ENCODE results near the gene CBLB.
"Not testable (repeated sequence)": the region's sequence is repeated elsewhere in the genome, so short reads cannot be mapped to it uniquely, and the experiment has no call there.

Gene CBLB

DNA sequence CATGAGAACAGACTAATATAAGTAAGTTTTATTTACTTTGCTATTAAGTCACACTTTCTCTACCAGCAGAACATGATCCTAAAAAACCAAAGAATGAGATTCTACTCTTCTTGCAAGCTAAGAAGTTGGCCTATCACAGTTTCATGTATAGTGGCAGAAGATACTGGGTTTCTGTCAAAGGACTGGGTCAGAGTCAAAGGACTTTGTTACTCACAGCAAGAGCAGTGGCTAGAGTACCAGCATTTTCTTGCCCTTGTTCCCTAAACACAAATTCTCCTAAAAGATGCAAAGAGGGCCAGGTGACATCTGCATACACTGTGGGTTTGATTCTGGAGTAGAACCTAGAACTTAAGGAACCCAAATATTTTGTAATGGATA lies 105.2 kb downstream of the CBLB start:
- TF ChIP-seq CTCF (conservative IDR thresholded peaks at IDR 0.05; ENCODE audit: low read depth, low read length) = no peak
- no peak for DNase-seq (ENCODE audit: low read depth)
- H3K4me3 ChIP-seq (ENCODE audit: low read depth, low read length) = no peak overlapping the region

GRCh38 chr3:105762749-105763658 lies 105.8 kb downstream of the CBLB start:
- TF ChIP-seq CTCF (conservative IDR thresholded peaks at IDR 0.05; ENCODE audit: low read depth, low read length) = no peak
- no peak overlapping the region for H3K4me3 ChIP-seq (ENCODE audit: low read depth, low read length)
- DNase-seq (ENCODE audit: low read depth) = no peak

DNA sequence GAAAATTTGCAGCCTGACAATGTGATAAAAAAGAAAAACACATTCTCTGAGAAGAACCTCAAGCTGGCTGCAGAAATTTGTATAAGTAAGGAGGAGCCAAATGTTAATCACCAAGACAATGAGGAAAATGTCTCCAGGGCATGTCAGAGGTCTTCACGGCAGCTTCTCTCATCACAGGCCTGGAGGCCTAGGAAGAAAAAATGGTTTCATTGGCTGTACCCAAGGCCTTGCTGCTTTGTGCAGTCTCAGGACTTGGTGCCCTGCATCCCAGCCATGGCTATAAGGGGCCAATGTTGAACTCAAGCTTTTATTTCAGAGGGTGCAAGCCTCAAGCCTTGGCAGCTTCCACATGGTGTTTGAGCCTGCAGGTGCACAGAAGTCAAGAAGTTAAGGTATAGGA lies 106.6 kb downstream of the CBLB start:
- H3K4me3 ChIP-seq (ENCODE audit: low read depth, low read length); DNase-seq (ENCODE audit: low read depth): not testable (repeated sequence)

- no peak for DNase-seq (ENCODE audit: low read depth)
- TF ChIP-seq CTCF (conservative IDR thresholded peaks at IDR 0.05; ENCODE audit: low read depth, low read length) = no peak
- no peak overlapping the region for H3K4me3 ChIP-seq (ENCODE audit: low read depth, low read length)
Measured at GRCh38 chr3:105759442-105760078, 109.3 kb downstream of the CBLB start.

DNA sequence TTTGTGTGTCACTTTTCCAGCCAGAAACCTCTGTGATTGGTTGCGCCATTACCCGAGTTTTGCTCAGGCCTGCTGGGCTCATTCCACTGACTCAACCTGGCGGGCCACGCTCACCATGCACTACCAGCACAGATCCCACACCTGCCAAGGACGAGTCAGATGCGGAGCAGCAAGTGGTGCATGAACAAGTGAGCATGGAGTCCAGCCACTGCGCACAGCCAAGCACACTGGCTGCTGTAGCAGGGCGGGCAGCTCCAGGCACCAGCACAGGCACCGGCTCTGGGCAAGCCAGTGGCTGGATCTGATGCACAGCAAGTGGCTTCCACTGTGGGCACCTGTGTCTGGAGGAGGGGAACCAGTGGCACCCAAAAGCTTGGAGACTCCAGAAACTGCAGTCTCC lies 110.4 kb downstream of the CBLB start:
- H3K4me3 ChIP-seq (ENCODE audit: low read depth, low read length) = no peak overlapping the region
- no peak for DNase-seq (ENCODE audit: low read depth)
- TF ChIP-seq CTCF (conservative IDR thresholded peaks at IDR 0.05; ENCODE audit: low read depth, low read length) = no peak

DNA sequence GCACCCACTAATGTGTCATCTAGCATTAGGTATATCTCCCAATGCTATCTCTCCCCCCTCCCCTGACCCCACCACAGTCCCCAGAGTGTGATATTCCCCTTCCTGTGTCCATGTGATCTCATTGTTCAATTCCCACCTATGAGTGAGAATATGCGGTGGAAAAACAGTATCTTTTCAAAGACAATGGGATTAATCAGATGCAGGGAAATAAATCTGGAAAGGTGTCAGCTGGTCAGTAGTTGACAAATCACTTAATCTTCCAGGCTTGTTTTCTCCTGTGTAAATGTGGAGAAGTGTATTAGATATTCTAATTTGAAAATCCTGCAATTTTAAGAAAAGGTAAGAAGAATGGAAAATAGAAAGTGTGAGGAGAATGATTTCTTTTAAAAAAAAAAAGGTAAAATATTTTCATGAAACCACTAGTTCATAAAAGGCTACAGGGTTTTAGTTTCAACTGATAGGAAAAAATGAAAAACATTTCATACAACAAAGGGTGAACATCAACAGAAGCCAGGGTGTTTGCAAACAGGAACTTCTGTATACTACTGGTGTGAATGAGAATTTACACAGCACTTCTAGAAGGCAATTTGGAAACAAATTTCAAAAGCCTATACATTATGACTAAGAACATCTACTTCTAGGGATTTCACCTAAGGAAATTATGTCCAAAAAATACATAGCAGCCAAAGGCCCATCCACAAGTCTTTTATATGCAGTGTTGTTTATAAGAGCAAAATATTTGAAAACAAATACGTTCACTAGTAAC lies 113.5 kb downstream of the CBLB start:
- no peak for DNase-seq (ENCODE audit: low read depth)
- H3K4me3 ChIP-seq (ENCODE audit: low read depth, low read length) = no peak overlapping the region
- TF ChIP-seq CTCF (conservative IDR thresholded peaks at IDR 0.05; ENCODE audit: low read depth, low read length) = no peak

GRCh38 chr3:105752791-105753415 lies 115.9 kb downstream of the CBLB start:
- no peak overlapping the region for H3K4me3 ChIP-seq (ENCODE audit: low read depth, low read length)
- DNase-seq (ENCODE audit: low read depth) = peak; percentile 70
- no peak for TF ChIP-seq CTCF (conservative IDR thresholded peaks at IDR 0.05; ENCODE audit: low read depth, low read length)

Data from choroid plexus epithelial cell (primary cell).